CD4-positive, alpha-beta T cell (primary cell): Measurements from ENCODE around the gene CTNND1. TPM values are rescaled to one million over a fixed set of nuclear protein-coding genes. Genes with fewer than 3 reads are reported as not detected.

Experiments
- ATAC-seq: fragments of 200-7000 bp; cut with Tn5 transposase; one replicate; pipeline ENCODE4 v1.10.0; 2022; ENCODE audit warnings: mild to moderate bottlenecking; ENCODE audit not compliant: poor library complexity
- CTCF ChIA-PET: fragments of 350-600 bp; sonication (Branson Sonifier 250); formaldehyde crosslinking; loops from one replicate; lab custom pipeline; 2021; ENCODE audit warnings: antibody characterized with exemption, inconsistent platforms; lab: Charles Lee
- POLR2A ChIA-PET: fragments of 350-600 bp; sonication (Branson Sonifier 250); formaldehyde crosslinking; loops from one replicate; lab custom pipeline; 2021; ENCODE audit warnings: antibody characterized with exemption, inconsistent platforms; lab: Charles Lee
- DNase-seq, 14 experiments: peaks; one replicate each; pipeline ENCODE4 v3.0.0-alpha.2; 2013 to 2020; ENCODE audit warnings: mixed read lengths in 2 of 14
- H3K27ac ChIP-seq, 2 donors: one replicate each; pipeline versions ENCODE4 v1.5.1 to v1.7.0; 2013; ENCODE audit warnings: low read length in 2 of 2, low read depth in 1 of 2, mild to moderate bottlenecking in 1 of 2
- H3K27me3 ChIP-seq, 2 experiments: 1 replicate in 1 of 2; 2 replicates in 1 of 2; pipeline versions ENCODE4 v1.6.1 to v1.7.0; 2013; ENCODE audit warnings: low read length in 2 of 2, control low read depth in 1 of 2, mild to moderate bottlenecking in 1 of 2, moderate library complexity in 1 of 2; ENCODE audit not compliant: insufficient read depth in 2 of 2, control insufficient read depth in 1 of 2
- H3K36me3 ChIP-seq: one replicate; pipeline ENCODE4 v1.6.1; 2013; ENCODE audit warnings: low read length, control low read depth; ENCODE audit not compliant: insufficient read depth
- H3K4me1 ChIP-seq: one replicate; pipeline ENCODE4 v1.6.1; 2013; ENCODE audit warnings: low read length, control low read depth; ENCODE audit not compliant: insufficient read depth
- H3K4me3 ChIP-seq: one replicate; pipeline ENCODE4 v1.5.1; 2013; ENCODE audit warnings: mild to moderate bottlenecking, low read length, moderate library complexity
- H3K9me3 ChIP-seq, 2 experiments: 1 replicate in 1 of 2; 2 replicates in 1 of 2; pipeline versions ENCODE4 v1.6.1 to v1.7.0; 2013; ENCODE audit warnings: low read length in 2 of 2, mild to moderate bottlenecking in 2 of 2, control low read depth in 1 of 2, moderate library complexity in 1 of 2; ENCODE audit not compliant: control insufficient read depth in 1 of 2, insufficient read depth in 1 of 2
- H3K27ac Mint-ChIP-seq: one replicate; pipeline ENCODE4 v1.8.0; 2020; ENCODE audit warnings: mixed read lengths
- H3K27me3 Mint-ChIP-seq: one replicate; pipeline ENCODE4 v1.8.0; 2021; ENCODE audit warnings: mixed read lengths
- H3K36me3 Mint-ChIP-seq: one replicate; pipeline ENCODE4 v1.8.0; 2021; ENCODE audit warnings: low read depth, mixed read lengths
- H3K4me1 Mint-ChIP-seq: one replicate; pipeline ENCODE4 v1.8.0; 2021; ENCODE audit warnings: low read depth, mixed read lengths
- H3K4me3 Mint-ChIP-seq: one replicate; pipeline ENCODE4 v1.8.0; 2020; ENCODE audit warnings: mild to moderate bottlenecking, mixed read lengths
- H3K9me3 Mint-ChIP-seq: one replicate; pipeline ENCODE4 v1.8.0; 2020; ENCODE audit warnings: mixed read lengths
- CTCF ChIP-seq: fragments of 200-600 bp; IDR thresholded peaks from one replicate; pipeline ENCODE4 v1.8.0; 2022; ENCODE audit warnings: antibody characterized with exemption, mild to moderate bottlenecking
- intact Hi-C, 2 experiments: fragments of 100-400 bp; cut with DNase I in 1 of 2; cut with micrococcal nuclease in 1 of 2; formaldehyde crosslinking; loops; one replicate each; pipeline versions ENCODE4 v1.15.1 to v1.9.0; 2023 to 2025; cut with DNase I, micrococcal nuclease
- polyA plus RNA-seq, 2 donors: library from polyadenylated mRNA; unstranded; fragments of 120-200 nt; gene quantifications; one replicate each; pipeline ENCODE4 v1.2.1, GENCODE V29; 2013
- total RNA-seq, 174 experiments: library from RNA in 2 of 174; stranded (reverse) in 2 of 174; gene quantifications; one replicate each; pipeline ENCODE4 v1.2.3 and lab custom pipeline; 2021 to 2026

CTNND1 gene
- 10 to 100 TPM; 12.4 to 12.5 TPM for total RNA-seq
- polyA plus RNA-seq (2013, experiment 1 of 2): 8.5 TPM
- polyA plus RNA-seq (2013, experiment 2 of 2): 9.8 TPM
- 0.51 to 9.7 (median 2.5) reads per million in 172 experiments for total RNA-seq (lab: John Stamatoyannopoulos, UW)

DNA sequence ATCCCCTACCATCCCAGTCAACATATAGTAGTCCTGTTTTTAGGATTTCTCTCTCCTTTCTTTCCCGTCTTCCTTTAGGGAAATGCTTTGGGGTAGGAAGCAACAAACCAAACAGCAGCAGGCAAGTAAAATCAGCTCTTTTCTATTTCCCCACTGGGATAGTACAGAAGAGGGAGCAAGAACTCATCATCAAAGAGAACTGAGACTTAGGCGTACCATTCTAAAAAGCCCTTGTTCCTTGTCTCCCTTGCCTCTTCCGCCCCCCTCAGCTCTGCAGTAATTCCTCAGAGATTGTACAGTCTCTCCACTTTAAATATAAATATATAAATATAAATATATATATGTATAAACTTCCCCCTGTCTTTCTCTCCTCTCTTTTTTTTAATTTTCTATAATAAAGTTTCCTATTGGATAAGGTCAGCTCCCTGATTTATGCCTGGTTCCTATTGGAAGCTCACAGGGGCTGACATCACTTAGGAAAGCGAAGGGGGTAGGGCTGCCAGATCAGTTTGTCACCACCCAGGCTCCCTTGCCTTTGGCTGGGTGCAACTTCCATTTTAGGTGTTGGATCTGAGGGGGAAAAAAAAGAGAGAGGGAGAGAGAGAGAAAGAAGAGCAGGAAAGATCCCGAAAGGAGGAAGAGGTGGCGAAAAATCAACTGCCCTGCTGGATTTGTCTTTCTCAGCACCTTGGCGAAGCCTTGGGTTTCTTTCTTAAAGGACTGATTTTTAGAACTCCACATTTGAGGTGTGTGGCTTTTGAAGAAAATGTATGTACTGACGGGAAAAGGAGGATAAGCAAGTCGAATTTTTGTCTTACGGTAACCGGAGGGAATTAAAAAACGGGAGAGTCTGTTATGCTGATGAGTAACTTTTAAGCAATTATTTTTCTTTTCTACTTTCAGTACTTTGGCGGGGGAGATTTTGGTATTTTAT, at the start of gene CTNND1:
Gene CTNND1 (plus strand): TSS at position 502 of the 934 bp plus-strand sequence. CDS start 29,677 bp downstream, outside the sequence.
- H3K4me1 Mint-ChIP-seq: peaks cover 27% of the 10 kb centered on the region
- Histone ChIP-seq H3K36me3 (no peaks in the 10 kb centered on the region), H3K4me1 (no peaks in the 10 kb centered on the region), H3K9me3 (no peaks in the 10 kb centered on the region), H3K27me3 (no peaks in the 10 kb centered on the region), H3K4me3 (peak within 1 kb of the TSS; percentile 2), H3K27ac (no peak within 1 kb of the TSS)
- intact Hi-C loops: no loop called here
- POLR2A ChIA-PET: interaction anchor here (1.0 to 1.7 kb wide), 3 partner anchors 17 to 20 kb away, joined by 3 to 5 read pairs (median 5); partner anchors contain the start of gene SELENOH
- H3K36me3 Mint-ChIP-seq: no peaks in the 10 kb centered on the region
- TF ChIP-seq CTCF: no peak
- ATAC-seq (no peak), DNase-seq (peak in 3 of 14 experiments; percentile 6 to 50 (median 50))
- no peak within 1 kb of the TSS for H3K27ac Mint-ChIP-seq
- peak within 1 kb of the TSS; percentile 26 for H3K4me3 Mint-ChIP-seq
- H3K9me3 Mint-ChIP-seq: no peaks in the 10 kb centered on the region
- CTCF ChIA-PET: interaction anchor here (0.6 to 1.7 kb wide), 2 partner anchors 39 to 1725 kb away, joined by 3 to 6 read pairs; no protein-coding TSS in a partner anchor
- H3K27me3 Mint-ChIP-seq: no peaks in the 10 kb centered on the region

DNA sequence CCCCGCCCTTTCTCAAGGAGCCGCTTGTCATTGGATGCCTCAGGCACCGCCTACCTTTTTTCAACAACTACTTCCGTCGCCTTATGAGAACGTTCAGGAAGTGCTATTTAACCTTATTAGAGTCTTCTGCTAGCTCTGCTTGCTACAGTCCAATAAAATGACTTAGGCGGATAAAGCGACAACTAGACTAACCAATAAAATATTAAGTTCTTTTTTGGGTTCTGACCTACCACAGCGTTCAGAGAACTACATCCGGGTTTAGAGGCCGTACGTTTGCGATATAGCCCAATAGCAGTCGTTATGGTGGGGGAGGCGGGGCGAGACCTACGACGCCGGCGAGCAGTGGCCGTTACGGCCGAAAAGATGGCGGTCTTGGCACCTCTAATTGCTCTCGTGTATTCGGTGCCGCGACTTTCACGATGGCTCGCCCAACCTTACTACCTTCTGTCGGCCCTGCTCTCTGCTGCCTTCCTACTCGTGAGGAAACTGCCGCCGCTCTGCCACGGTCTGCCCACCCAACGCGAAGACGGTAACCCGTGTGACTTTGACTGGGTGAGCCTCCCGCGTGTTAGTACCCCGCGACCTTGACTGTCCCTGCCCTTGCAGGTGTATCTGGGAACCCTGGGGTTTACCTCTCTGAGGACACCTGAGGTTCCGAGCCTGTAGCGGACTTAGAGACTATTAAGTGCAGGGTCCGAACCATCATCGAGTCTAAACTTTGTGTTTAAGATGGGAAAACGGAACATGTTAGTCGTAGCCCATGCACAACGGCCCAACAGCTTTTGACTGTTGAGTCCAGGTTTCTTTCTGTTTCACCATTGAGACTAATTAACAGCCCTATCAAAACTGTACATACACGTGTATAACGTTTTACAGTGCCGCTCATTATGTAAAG, 49.1 kb upstream of the CTNND1 start, which contains the start of gene TMX2:
Gene TMX2 (plus strand): TSS at position 338 of the 895 bp plus-strand sequence. CDS start 26 bp downstream, at position 364.
- Histone ChIP-seq H3K9me3 (no peaks in the 10 kb centered on the region), H3K36me3 (peaks cover 5% of the 10 kb centered on the region), H3K27ac (peak within 1 kb of the TSS; percentile 85 to 95), H3K4me1 (peaks cover 30% of the 10 kb centered on the region), H3K4me3 (peak within 1 kb of the TSS; percentile 95), H3K27me3 (no peaks in the 10 kb centered on the region)
- ChIA-PET CTCF (interaction anchor here (1.1 to 2.3 kb wide), 2 partner anchors 88 to 144 kb away, joined by 4 to 10 read pairs; partner anchors contain the start of gene UBE2L6), POLR2A (interaction anchor here (0.5 to 3.2 kb wide), 15 partner anchors 8 to 1584 kb away, joined by 3 to 40 read pairs (median 5); partner anchors contain the start of genes CLP1, LPXN, SELENOH and ZDHHC5)
- peaks cover 35% of the 10 kb centered on the region for H3K36me3 Mint-ChIP-seq
- H3K4me1 Mint-ChIP-seq: peaks cover 53% of the 10 kb centered on the region
- no peaks in the 10 kb centered on the region for H3K27me3 Mint-ChIP-seq
- no peaks in the 10 kb centered on the region for H3K9me3 Mint-ChIP-seq
- peak within 1 kb of the TSS; percentile 96 for H3K4me3 Mint-ChIP-seq
- no peak for TF ChIP-seq CTCF
- DNase-seq (peak; percentile 79 to 97 (median 84)), ATAC-seq (peak; percentile 89)
- intact Hi-C loops: loop anchor here (1.0 to 10.0 kb wide), 12 partner anchors 26 to 872 kb away; partner anchors contain the start of genes LPXN (in 1 of the 2), P2RX3 (in 1 of the 2), SELENOH (in 1 of the 2) and SSRP1 (in 1 of the 2)
- peak within 1 kb of the TSS; percentile 88 for H3K27ac Mint-ChIP-seq
